IMR-90 (cell line): ENCODE data around the gene SEC14L6. TPM values are rescaled to one million over a fixed set of nuclear protein-coding genes. Genes with fewer than 3 reads are reported as not detected.

ENCODE experiments used
- ATAC-seq: fragments of 200-7000 bp; cut with Tn5 transposase; 2 replicates; pipeline ENCODE4 v1.9.1; 2020; ENCODE audit warnings: low read depth, mild to moderate bottlenecking, moderate library complexity
- BruUV-seq: library from RNA; stranded (reverse); fragments of 400-500 nt; replicated peaks from 2 replicates; lab custom pipeline; 2021; lab: Mats Ljungman, UMichigan
- CTCF ChIA-PET: fragments of 300-600 bp; formaldehyde crosslinking; extraction: SDS; loops from one replicate; lab custom pipeline; 2021; ENCODE audit warnings: antibody characterized with exemption; lab: Yijun Ruan, JAX
- POLR2A ChIA-PET: fragments of 300-600 bp; sonication (Branson Sonifier 250); formaldehyde crosslinking; loops from one replicate; lab custom pipeline; 2022; ENCODE audit warnings: antibody characterized with exemption; ENCODE audit not compliant: unreplicated experiment; lab: Charles Lee
- DNase-seq: peaks from one replicate; pipeline ENCODE4 v3.0.0; 2013
- H2AFZ ChIP-seq: replicated peaks from 2 replicates; pipeline ENCODE3; 2013; ENCODE audit warnings: low read length, mild to moderate bottlenecking; ENCODE audit not compliant: poor library complexity
- H2AK5ac ChIP-seq: 2 replicates; pipeline ENCODE4 v1.6.1; 2013; ENCODE audit warnings: low read depth, low read length, inconsistent platforms
- H2AK9ac ChIP-seq: replicated peaks from 2 replicates; pipeline ENCODE3; 2013; ENCODE audit warnings: mild to moderate bottlenecking, low read depth, low read length, moderate library complexity; ENCODE audit not compliant: poor library complexity
- H2BK120ac ChIP-seq: 2 replicates; pipeline ENCODE4 v1.6.1; 2013; ENCODE audit warnings: low read depth, low read length, inconsistent platforms
- H2BK15ac ChIP-seq: 3 replicates; pipeline ENCODE4 v1.6.1; 2013; ENCODE audit warnings: low read depth, low read length, inconsistent platforms
- H2BK20ac ChIP-seq: 2 replicates; pipeline ENCODE4 v1.6.1; 2013; ENCODE audit warnings: low read depth, mild to moderate bottlenecking, inconsistent platforms, low read length, moderate library complexity
- H2BK5ac ChIP-seq: 2 replicates; pipeline ENCODE4 v1.6.1; 2013; ENCODE audit warnings: mild to moderate bottlenecking, low read depth, low read length, inconsistent platforms; ENCODE audit not compliant: poor library complexity, severe bottlenecking
- H3K14ac ChIP-seq: replicated peaks from 2 replicates; pipeline ENCODE4 v1.6.1; 2013; ENCODE audit warnings: low read depth, low read length, inconsistent platforms
- H3K18ac ChIP-seq: 2 replicates; pipeline ENCODE4 v1.6.1; 2013; ENCODE audit warnings: low read depth, low read length, control low read depth
- H3K23ac ChIP-seq: 2 replicates; pipeline ENCODE4 v1.6.1; 2013; ENCODE audit warnings: low read depth, low read length, inconsistent platforms
- H3K27ac ChIP-seq: 2 replicates; pipeline ENCODE4 v1.5.1; 2013; ENCODE audit warnings: mild to moderate bottlenecking, control low read depth, low read length; ENCODE audit not compliant: insufficient read depth
- H3K27me3 ChIP-seq: 2 replicates; pipeline ENCODE4 v1.6.1; 2013; ENCODE audit warnings: low read length; ENCODE audit not compliant: control insufficient read depth, insufficient read depth
- H3K36me3 ChIP-seq: 2 replicates; pipeline ENCODE4 v1.6.1; 2013; ENCODE audit warnings: low read length, mixed read lengths; ENCODE audit not compliant: control insufficient read depth, insufficient read depth
- H3K4ac ChIP-seq: 2 replicates; pipeline ENCODE4 v1.6.1; 2013; ENCODE audit warnings: low read depth, low read length, inconsistent platforms
- H3K4me1 ChIP-seq: 2 replicates; pipeline ENCODE4 v1.6.1; 2013; ENCODE audit warnings: low read length, mixed read lengths; ENCODE audit not compliant: control insufficient read depth, insufficient read depth
- H3K4me2 ChIP-seq: 2 replicates; pipeline ENCODE4 v1.6.1; 2013; ENCODE audit warnings: low read depth, mild to moderate bottlenecking, control low read depth, low read length, moderate library complexity
- H3K4me3 ChIP-seq: 2 replicates; pipeline ENCODE4 v1.5.1; 2013; ENCODE audit warnings: low read depth, mild to moderate bottlenecking, control low read depth, low read length, moderate library complexity; ENCODE audit not compliant: insufficient read depth
- H3K56ac ChIP-seq: 2 replicates; pipeline ENCODE4 v1.6.1; 2013; ENCODE audit warnings: low read length, inconsistent platforms; ENCODE audit not compliant: insufficient read depth; ENCODE audit errors: extremely low read depth
- H3K79me1 ChIP-seq, 2 experiments: 2 replicates each; pipeline ENCODE4 v1.6.1; 2013; ENCODE audit warnings: low read length in 2 of 2, inconsistent platforms in 1 of 2, low read depth in 1 of 2
- H3K9ac ChIP-seq: 2 replicates; pipeline ENCODE4 v1.6.1; 2013; ENCODE audit warnings: low read depth, low read length, control low read depth
- H3K9me1 ChIP-seq: 2 replicates; pipeline ENCODE4 v1.6.1; 2013; ENCODE audit warnings: low read length, inconsistent platforms; ENCODE audit not compliant: insufficient read depth
- H3K9me3 ChIP-seq: 2 replicates; pipeline ENCODE4 v1.6.1; 2013; ENCODE audit warnings: low read length; ENCODE audit not compliant: control insufficient read depth, insufficient read depth
- H4K20me1 ChIP-seq: 2 replicates; pipeline ENCODE4 v1.6.1; 2013; ENCODE audit warnings: low read length, inconsistent platforms; ENCODE audit not compliant: insufficient read depth
- H4K5ac ChIP-seq: 2 replicates; pipeline ENCODE4 v1.6.1; 2013; ENCODE audit warnings: mild to moderate bottlenecking, low read depth, low read length, control low read depth
- H4K8ac ChIP-seq, 2 experiments: 2 replicates each; pipeline ENCODE4 v1.6.1; 2013; ENCODE audit warnings: low read depth in 2 of 2, low read length in 2 of 2, control low read depth in 1 of 2, inconsistent platforms in 1 of 2
- H4K91ac ChIP-seq: 2 replicates; pipeline ENCODE4 v1.6.1; 2013; ENCODE audit warnings: low read depth, low read length, inconsistent platforms; ENCODE audit not compliant: insufficient read depth
- ELK1 ChIP-seq: fragments of 150-350 bp; IDR thresholded peaks from 2 replicates; pipeline ENCODE4 v1.6.1; 2016; ENCODE audit warnings: low read depth, mild to moderate bottlenecking, low read length, moderate library complexity, borderline replicate concordance
- MAFK ChIP-seq: IDR thresholded peaks from 2 replicates; pipeline ENCODE4 v1.6.1; 2012; ENCODE audit warnings: low read depth, low read length, improper control_type of control experiment
- MAZ ChIP-seq: IDR thresholded peaks from 2 replicates; pipeline ENCODE4 v1.6.1; 2012; ENCODE audit warnings: low read depth, mild to moderate bottlenecking, low read length, improper control_type of control experiment, moderate library complexity, borderline replicate concordance
- MXI1 ChIP-seq: IDR thresholded peaks from 2 replicates; pipeline ENCODE4 v1.6.1; 2012; ENCODE audit warnings: low read depth, mild to moderate bottlenecking, low read length, moderate library complexity, borderline replicate concordance
- RCOR1 ChIP-seq: IDR thresholded peaks from 2 replicates; pipeline ENCODE4 v1.6.1; 2012; ENCODE audit warnings: mild to moderate bottlenecking, low read length, improper control_type of control experiment; ENCODE audit not compliant: insufficient replicate concordance
- WGBS, 2 experiments: methylation state at CpG; one replicate each; pipeline versions ENCODE4 v1.1.5 to v1.1.7; 2013; ENCODE audit warnings: missing lambda C conversion rate in 2 of 2; ENCODE audit not compliant: insufficient read length in 1 of 2; ENCODE audit errors: extremely low coverage in 2 of 2; 5-methylcytosine and 5-hydroxymethylcytosine counted together
- dilution Hi-C: fragments of 300-500 bp; cut with HindIII; formaldehyde crosslinking; loops from one replicate; pipeline ENCODE4 v1.14.3; 2018; ENCODE audit warnings: low sequenced_read_pairs; ENCODE audit not compliant: unreplicated experiment
- in situ Hi-C: fragments of 300-500 bp; cut with MboI; formaldehyde crosslinking; loops from 3 replicates; pipeline ENCODE4 v1.14.3; 2019; ENCODE audit warnings: low sequenced_read_pairs, inconsistent platforms, mixed read lengths
- intact Hi-C: fragments of 100-400 bp; cut with micrococcal nuclease; formaldehyde crosslinking; loops from 2 replicates; pipeline ENCODE4 v1.10.0; 2022
- polyA plus RNA-seq, 3 experiments: library from polyadenylated mRNA; depleted of rRNA; stranded (reverse); fragments of >200 nt; gene quantifications; 2 replicates each; pipeline ENCODE4 v1.2.3, GENCODE V29; 2012; ENCODE audit warnings: low replicate concordance in 1 of 3
- total RNA-seq: library from RNA; depleted of rRNA; stranded (reverse); fragments of >200 nt; gene quantifications from 2 replicates; pipeline ENCODE4 v1.2.3, GENCODE V29; 2012

The SEC14L6 gene
- total and polyA plus RNA-seq, 2 of the 4 experiments (the other 2 are of a cell fraction) = 0.09 TPM; not detected in 1

- no peaks in the 10 kb centered on the region; the same call in 1 of the 2 replicates for H3K4me1 ChIP-seq
- H3K9me3 ChIP-seq = no peaks in the 10 kb centered on the region
- no peak overlapping the region for H2AK5ac ChIP-seq
- ChIA-PET POLR2A (no interaction called here), CTCF (no interaction called here)
- H3K27ac ChIP-seq = no peak overlapping the region
- H2BK20ac ChIP-seq = no peak overlapping the region
- intact Hi-C loops (no loop called here), in situ Hi-C loops (no loop called here), dilution Hi-C loops (no loop called here)
- BruUV-seq = no TSS peak
- H4K20me1 ChIP-seq = no peaks in the 10 kb centered on the region
- no peak overlapping the region for H2AK9ac ChIP-seq
- no peak overlapping the region for H2BK15ac ChIP-seq
- H3K4ac ChIP-seq = no peak overlapping the region
- H3K14ac ChIP-seq = no peak overlapping the region
- H4K91ac ChIP-seq = no peak overlapping the region
- H2AFZ ChIP-seq = no peak overlapping the region
- WGBS, 2 experiments = no CpG with 5 or more reads among the region's 7 CpGs
- no peaks in the 10 kb centered on the region for H3K36me3 ChIP-seq
- ATAC-seq = no peak
- no peak overlapping the region for H3K9ac ChIP-seq
- H2BK120ac ChIP-seq = no peak overlapping the region
- H3K79me1 ChIP-seq = no peaks in the 10 kb centered on the region
- no peak overlapping the region for H3K18ac ChIP-seq
- no peak for TF ChIP-seq ELK1
- no peak for TF ChIP-seq MAFK
- TF ChIP-seq MAZ = no peak
- TF ChIP-seq RCOR1 = no peak
- TF ChIP-seq MXI1 = no peak
- no peak overlapping the region for H2BK5ac ChIP-seq
- H4K5ac ChIP-seq = no peak overlapping the region
- no peak overlapping the region for H3K4me3 ChIP-seq
- no peak overlapping the region for H3K23ac ChIP-seq
- DNase-seq = no peak
- H4K8ac ChIP-seq = no peak overlapping the region
- H3K56ac ChIP-seq = no peak overlapping the region
- H3K4me2 ChIP-seq = no peak overlapping the region
- peaks cover 53% of the 10 kb centered on the region for H3K27me3 ChIP-seq
- no peaks in the 10 kb centered on the region for H3K9me1 ChIP-seq
These were observed 19.6 kb upstream of the SEC14L6 start for GRCh38 chr22:30566125-30566524.
